Body of pancreas (tissue), 4 donors: ENCODE data around the gene RNF227. TPM values are rescaled to one million over a fixed set of nuclear protein-coding genes. Genes with fewer than 3 reads are reported as not detected.

Source experiments
- ATAC-seq: fragments of 150-250 bp; one replicate; pipeline ENCODE4 v1.9.1; 2016
- DNase-seq, 4 donors: peaks; one replicate each; pipeline ENCODE4 v3.0.0-alpha.2; 2019
- H3K27ac ChIP-seq, 4 donors: fragments of 200-600 bp; sonication (generic); 1 replicate in 3 of 4; 2 replicates in 1 of 4; pipeline versions ENCODE4 v1.5.1 to v1.6.1; 2016 to 2019; ENCODE audit warnings: mild to moderate bottlenecking in 1 of 4, mixed read lengths in 1 of 4, moderate library complexity in 1 of 4
- H3K27me3 ChIP-seq, 2 donors: fragments of 200-600 bp; sonication (generic); one replicate each; pipeline ENCODE4 v1.6.0; 2016; ENCODE audit warnings: mild to moderate bottlenecking in 1 of 2
- H3K36me3 ChIP-seq, 2 donors: fragments of 200-600 bp; sonication (generic); replicated peaks in 1 of 2; 2 replicates each; pipeline ENCODE4 v1.5.1; 2016; ENCODE audit warnings: low read depth in 2 of 2; ENCODE audit not compliant: insufficient read depth in 1 of 2
- H3K4me1 ChIP-seq: fragments of 200-600 bp; sonication (generic); one replicate; pipeline ENCODE4 v1.6.0; 2016
- H3K4me3 ChIP-seq, 2 donors: fragments of 200-600 bp; sonication (generic); 1 replicate in 1 of 2; 2 replicates in 1 of 2; pipeline ENCODE4 v1.5.1; 2016 to 2019
- H3K9me3 ChIP-seq, 3 donors: fragments of 200-600 bp; sonication (generic); 1 replicate in 2 of 3; 2 replicates in 1 of 3; pipeline ENCODE4 v1.5.1; 2016
- POLR2A ChIP-seq, 3 donors: fragments of 450-650 bp; IDR thresholded peaks; one replicate each; pipeline ENCODE4 v1.6.1; 2016; ENCODE audit warnings: antibody characterized with exemption in 3 of 3, mild to moderate bottlenecking in 2 of 3
- WGBS, 2 donors: methylation state at CpG; one replicate each; pipeline ENCODE4 v1.1.5; 2017; 5-methylcytosine and 5-hydroxymethylcytosine counted together
- intact Hi-C: fragments of 100-400 bp; cut with DNase I; formaldehyde crosslinking; loops from one replicate; pipeline ENCODE4 v1.15.1; 2023
- total RNA-seq, 2 donors: library from RNA; depleted of rRNA; stranded (reverse); fragments of >200 nt; gene quantifications; one replicate each; pipeline ENCODE4 v1.1.0, GENCODE V29; 2016
- TF ChIP-seq, protein P1 (sequence below), 7 experiments: fragments of 450-650 bp in 4 of 7; fragments of 200-600 bp in 3 of 7; sonication (generic) in 3 of 7; IDR thresholded peaks; one replicate each; pipeline ENCODE4 v1.5.1; 2016 to 2019; ENCODE audit warnings: antibody characterized with exemption in 7 of 7

Gene RNF227
- total RNA-seq, 2 donors from 2014 or later, result 2.9 to 3.0 TPM

DNA sequence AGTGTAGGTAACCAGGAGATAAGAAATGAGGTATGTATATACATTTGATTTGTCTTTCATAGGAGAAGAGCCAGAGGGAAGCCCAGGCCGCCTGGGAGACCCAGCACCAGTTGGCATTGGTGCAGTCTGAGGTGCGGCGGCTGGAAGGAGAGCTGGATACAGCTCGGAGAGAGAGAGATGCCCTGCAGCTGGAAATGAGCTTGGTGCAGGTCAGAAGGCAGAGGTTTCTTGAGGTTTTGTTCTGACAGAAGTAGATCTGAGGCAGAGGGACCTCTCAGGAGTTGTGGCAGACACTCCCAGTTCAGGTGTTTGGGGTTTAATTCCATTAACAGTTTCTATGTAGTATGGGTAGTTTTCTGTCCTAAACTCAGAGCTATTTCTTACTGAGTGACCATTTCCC lies 23.9 kb upstream of the RNF227 start:
- Histone ChIP-seq H3K27me3 (no peaks in the 10 kb centered on the region), H3K36me3 (peaks cover 0 to 14% of the 10 kb centered on the region in 2 donors), H3K9me3 (no peaks in the 10 kb centered on the region), H3K4me3 (no peak overlapping the region), H3K27ac (no peak overlapping the region), H3K4me1 (no peaks in the 10 kb centered on the region)
- 87 to 90% methylated on average over 4 of the region's 4 CpGs for WGBS, 2 donors
- ATAC-seq (no peak), DNase-seq (no peak)
- intact Hi-C loops, result no loop called here
- TF ChIP-seq, protein P1, sequence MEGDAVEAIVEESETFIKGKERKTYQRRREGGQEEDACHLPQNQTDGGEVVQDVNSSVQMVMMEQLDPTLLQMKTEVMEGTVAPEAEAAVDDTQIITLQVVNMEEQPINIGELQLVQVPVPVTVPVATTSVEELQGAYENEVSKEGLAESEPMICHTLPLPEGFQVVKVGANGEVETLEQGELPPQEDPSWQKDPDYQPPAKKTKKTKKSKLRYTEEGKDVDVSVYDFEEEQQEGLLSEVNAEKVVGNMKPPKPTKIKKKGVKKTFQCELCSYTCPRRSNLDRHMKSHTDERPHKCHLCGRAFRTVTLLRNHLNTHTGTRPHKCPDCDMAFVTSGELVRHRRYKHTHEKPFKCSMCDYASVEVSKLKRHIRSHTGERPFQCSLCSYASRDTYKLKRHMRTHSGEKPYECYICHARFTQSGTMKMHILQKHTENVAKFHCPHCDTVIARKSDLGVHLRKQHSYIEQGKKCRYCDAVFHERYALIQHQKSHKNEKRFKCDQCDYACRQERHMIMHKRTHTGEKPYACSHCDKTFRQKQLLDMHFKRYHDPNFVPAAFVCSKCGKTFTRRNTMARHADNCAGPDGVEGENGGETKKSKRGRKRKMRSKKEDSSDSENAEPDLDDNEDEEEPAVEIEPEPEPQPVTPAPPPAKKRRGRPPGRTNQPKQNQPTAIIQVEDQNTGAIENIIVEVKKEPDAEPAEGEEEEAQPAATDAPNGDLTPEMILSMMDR (IDR thresholded peaks at IDR 0.05), result no peak
- TF ChIP-seq POLR2A (IDR thresholded peaks at IDR 0.05), result no peak

DNA sequence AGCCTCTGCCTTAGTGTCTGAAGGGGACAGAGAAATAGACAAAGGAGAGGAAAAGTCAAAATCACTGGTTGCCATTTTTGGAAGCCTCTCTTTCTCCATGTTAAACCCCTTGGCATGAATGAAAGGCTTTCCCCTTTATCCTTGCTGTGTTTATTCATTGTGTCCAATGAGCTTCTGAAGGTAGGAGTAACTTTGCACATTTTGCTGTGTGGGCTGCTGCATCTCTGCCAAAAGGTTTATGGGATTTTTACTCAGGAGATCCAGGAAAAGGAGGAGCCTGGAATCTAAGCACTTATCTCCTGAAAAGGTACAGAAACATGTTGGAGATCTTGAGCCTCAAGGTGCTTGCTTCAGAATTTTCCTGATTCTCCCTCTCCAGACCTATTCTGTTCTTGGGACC lies 19.8 kb upstream of the RNF227 start:
- H3K9me3 ChIP-seq, result no peaks in the 10 kb centered on the region
- no peak overlapping the region for H3K27ac ChIP-seq
- H3K36me3 ChIP-seq, result peaks cover 0 to 4% of the 10 kb centered on the region in 2 donors
- DNase-seq (no peak), ATAC-seq (no peak)
- TF ChIP-seq, protein P1 (IDR thresholded peaks at IDR 0.05), result no peak
- no peak for TF ChIP-seq POLR2A (IDR thresholded peaks at IDR 0.05)
- H3K4me1 ChIP-seq, result peaks cover 18% of the 10 kb centered on the region
- no peaks in the 10 kb centered on the region for H3K27me3 ChIP-seq
- intact Hi-C loops, result no loop called here
- H3K4me3 ChIP-seq, result no peak overlapping the region

DNA sequence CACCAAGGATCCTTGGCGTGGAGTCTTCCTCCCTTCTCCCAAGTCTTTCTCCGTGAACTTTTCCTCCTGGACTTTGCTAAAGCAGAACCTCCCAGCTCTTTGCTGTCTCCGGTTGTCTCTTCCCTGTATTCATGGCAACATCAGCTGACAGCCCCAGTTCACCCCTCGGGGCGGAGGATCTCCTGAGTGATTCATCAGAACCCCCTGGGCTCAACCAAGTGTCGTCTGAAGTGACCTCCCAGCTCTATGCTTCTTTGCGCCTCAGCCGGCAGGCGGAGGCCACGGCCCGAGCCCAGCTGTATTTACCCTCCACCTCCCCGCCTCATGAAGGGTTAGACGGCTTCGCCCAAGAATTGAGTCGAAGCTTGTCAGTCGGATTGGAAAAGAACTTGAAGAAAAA lies 16.9 kb upstream of the RNF227 start:
- Histone ChIP-seq H3K36me3 (peaks cover 0 to 1% of the 10 kb centered on the region in 2 donors), H3K9me3 (no peaks in the 10 kb centered on the region), H3K27me3 (no peaks in the 10 kb centered on the region), H3K4me1 (peaks cover 24% of the 10 kb centered on the region), H3K4me3 (peak overlapping the region in 1 of 2 donors; percentile 1), H3K27ac (peak overlapping the region in 1 of 4 donors; percentile 60)
- intact Hi-C loops, result loop anchor here (5.0 kb wide), 1 partner anchor 54 kb away; no protein-coding TSS in a partner anchor
- TF ChIP-seq POLR2A (IDR thresholded peaks at IDR 0.05), result no peak
- TF ChIP-seq, protein P1 (IDR thresholded peaks at IDR 0.05), result peak in 3 of 7 experiments; percentile 7 to 10 (median 7)
- WGBS, 2 donors, result 8 to 10% methylated on average over 16 of the region's 16 CpGs
- ATAC-seq, result no peak
- peak in 3 of 4 donors; percentile 31 to 51 (median 40) for DNase-seq

GRCh38 chr17:7932483-7932891 lies 16.4 kb upstream of the RNF227 start:
- TF ChIP-seq, protein P1 (IDR thresholded peaks at IDR 0.05), result no peak
- intact Hi-C loops, result loop anchor here (5.0 kb wide), 1 partner anchor 55 kb away; no protein-coding TSS in a partner anchor
- Histone ChIP-seq H3K4me1 (peaks cover 24% of the 10 kb centered on the region), H3K36me3 (peaks cover 0 to 1% of the 10 kb centered on the region in 2 donors), H3K27ac (peak overlapping the region in 3 of 4 donors; percentile 43 to 80 (median 60)), H3K4me3 (peak overlapping the region; percentile 47 to 59), H3K27me3 (no peaks in the 10 kb centered on the region), H3K9me3 (no peaks in the 10 kb centered on the region)
- DNase-seq, result peak in 2 of 4 donors; percentile 30 to 37
- peak; percentile 11 for ATAC-seq
- 0 to 1% methylated on average over 16 to 17 of the region's 17 CpGs for WGBS, 2 donors
